CMK (cell line): ENCODE results near the gene CEP85.

Experiments
- DNase-seq: peaks from one replicate; pipeline ENCODE4 v3.0.0-alpha.2; 2010; ENCODE audit warnings: low read depth

Gene CEP85

DNA sequence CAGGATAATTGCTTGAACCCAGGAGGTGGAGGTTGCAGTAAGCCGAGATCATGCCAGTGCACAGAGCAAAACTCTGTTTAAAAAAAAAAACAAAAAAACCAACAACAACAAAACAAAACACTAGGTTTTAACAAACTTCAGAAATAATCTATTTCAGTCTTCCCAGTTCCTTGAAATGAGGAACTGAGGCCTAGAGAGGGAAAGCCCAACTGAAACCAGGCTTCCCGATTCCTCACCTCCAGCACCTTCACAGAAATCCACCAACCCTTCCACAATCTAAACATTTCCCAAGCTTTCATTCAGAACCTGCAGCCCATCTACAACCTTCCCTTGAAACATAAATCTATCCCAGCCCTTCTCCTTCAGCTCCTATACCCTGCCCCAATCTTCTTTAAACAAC is 83.1 kb downstream of the CEP85 start:
- no peak for DNase-seq

DNA sequence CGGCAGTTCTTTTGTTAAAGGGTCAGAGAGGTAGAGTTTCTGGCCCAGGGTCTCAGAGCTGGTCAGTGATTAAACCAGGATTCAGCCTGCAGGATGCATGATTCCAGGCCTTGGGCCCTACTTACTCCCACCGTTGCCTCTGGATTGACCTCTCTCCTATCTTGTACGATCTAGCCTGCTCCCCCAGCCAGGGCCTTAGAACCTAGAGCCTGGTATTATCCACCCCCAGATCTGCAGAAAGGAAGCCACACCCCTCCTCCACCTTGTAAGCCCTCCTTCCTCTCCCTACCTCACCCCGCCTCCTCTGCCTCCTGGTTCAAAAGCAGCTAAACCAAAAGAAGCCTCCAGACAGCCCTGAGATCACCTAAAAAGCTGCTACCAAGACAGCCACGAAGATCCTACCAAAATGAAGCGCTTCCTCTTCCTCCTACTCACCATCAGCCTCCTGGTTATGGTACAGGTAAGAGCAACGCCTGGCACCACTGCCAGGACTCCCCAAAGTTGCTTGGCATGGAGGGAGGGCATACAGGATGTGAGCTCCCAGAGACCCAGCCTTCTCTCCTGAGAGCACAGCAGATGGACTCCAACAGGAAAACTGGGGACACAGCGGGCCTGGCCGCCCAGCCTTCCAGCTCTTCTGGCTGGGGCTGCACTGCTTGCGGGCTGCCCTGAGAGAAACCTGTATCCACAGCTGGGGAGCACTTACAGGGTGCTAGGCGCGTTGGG is 83.8 kb downstream of the CEP85 start, which contains the start of gene CD52:
CD52 (plus strand) TSS at position 347 of the 726 bp plus-strand sequence; CDS start at position 407, 60 bp downstream.
- peak; percentile 95 for DNase-seq

DNA sequence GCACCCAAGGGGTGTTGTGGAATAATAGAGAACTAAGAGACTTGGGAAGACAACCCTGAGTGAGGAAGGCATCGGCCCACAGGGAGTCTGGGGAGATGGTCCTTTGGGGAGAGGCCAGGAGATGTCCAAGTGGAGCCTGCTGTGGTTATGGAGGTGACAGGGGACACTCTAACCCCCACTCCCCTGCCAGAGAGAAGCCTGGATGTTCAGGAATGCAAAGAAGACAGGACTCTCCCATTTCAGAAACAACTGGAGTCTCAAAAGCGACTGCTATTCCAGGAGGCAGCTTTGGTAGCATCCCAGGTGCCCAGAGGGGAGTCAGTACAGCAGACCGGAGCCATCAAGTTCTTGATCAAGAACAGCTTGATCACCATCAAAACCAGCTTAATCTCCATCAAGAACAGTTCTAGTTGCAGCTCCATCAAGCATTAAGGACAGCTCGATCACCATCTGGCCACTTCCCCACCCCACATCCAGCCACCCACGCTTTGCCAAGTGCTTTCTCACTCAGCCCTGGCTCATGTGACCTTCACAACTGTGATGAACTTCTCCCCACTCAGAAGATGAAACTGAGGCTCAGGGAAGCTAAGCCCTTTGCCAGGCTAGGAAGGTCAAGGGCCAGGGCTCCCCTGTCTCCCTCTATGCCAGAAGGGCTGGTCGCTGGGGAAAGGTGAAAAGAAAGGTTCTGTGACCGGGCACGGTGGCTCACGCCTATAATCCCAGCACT is 84.5 kb downstream of the CEP85 start:
- no peak for DNase-seq

DNA sequence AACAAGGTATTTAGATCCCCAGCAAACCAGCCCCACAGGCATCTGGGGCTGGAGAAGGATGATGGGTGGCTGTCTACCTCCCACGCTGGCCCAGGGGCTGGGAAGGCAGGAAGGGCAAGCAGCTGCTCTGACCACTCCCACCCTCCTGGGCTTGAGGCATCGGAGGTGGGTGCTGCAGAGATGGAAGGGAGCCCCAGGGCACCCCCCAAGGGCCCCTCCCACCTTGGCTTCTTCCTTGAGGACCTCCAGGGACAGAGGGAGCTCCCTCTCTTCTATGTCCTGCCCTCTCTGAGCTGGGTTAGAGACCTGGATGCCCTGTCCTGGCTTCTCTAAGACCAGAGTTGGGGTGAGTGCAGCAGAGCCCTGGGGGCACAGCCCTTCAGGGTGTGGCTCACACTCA is 86.9 kb downstream of the CEP85 start:
- no peak for DNase-seq

DNA sequence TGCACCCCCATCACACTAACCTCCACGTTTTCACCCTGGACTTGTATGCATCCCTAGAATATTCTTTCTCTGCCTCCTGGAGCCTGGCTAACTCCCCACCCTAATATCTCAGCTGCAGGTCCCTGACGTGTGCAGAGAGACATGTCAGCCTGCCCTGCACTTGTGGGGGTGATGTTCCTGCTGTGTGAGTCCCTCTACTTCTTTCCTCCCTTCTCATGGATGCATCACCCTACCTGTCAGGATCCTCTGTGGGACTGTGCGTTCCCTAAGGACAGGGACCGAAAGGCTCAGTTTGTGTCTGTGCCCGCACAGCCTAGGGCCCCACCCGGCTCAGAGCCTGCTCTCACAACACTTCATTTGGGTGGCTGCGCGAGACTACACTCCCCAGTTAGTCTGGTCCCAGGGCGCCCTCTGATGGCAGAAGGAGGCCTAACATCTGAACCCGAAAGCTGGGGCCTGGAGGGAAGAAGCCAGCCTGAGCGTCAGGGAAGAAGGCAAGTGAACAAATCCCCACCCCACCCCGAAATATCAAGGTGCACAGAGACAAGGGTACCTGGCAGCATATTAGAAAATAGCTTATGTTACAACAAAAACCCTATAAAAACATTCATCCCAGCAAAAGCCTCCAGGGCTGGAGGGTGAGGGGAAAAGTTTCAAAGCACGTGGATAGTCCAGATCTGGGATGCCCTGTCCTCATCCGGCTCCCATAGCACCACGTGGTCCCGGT is 87.5 kb downstream of the CEP85 start:
- peak; percentile 85 for DNase-seq

DNA sequence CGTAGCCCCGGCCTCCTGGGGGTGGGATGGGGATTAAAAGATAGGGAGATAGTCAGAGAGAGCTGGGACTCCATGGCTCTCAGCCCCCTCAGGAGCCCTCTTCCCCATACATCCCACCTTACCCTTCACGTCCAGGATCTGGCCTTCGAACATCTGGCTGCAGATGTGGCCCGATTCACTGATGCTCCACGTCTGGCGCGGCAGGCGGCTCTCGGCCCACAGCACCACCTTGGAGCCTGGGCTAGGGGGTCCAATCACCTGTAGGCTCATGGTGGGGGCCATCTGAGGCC is 88.0 kb downstream of the CEP85 start:
- no peak for DNase-seq

DNA sequence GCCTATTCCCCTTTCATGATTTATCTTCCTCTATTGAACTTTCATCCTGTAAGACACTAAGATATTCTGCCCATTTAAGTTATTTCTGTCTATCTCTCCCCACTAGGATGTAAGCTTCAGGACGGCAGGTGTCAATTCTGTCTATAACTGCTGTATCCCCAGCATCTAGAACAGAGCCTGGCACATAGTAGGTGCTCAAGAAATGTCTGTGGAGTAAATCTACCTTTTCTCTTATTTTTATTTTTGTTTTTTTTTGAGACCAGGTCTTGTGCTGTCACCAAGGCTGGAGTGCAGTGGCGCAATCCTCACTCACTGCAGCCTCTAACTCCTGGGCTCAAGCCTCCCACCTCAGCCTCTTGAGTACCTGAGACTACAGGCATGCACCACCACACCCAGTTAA is 89.4 kb downstream of the CEP85 start:
- DNase-seq, result no peak

DNA sequence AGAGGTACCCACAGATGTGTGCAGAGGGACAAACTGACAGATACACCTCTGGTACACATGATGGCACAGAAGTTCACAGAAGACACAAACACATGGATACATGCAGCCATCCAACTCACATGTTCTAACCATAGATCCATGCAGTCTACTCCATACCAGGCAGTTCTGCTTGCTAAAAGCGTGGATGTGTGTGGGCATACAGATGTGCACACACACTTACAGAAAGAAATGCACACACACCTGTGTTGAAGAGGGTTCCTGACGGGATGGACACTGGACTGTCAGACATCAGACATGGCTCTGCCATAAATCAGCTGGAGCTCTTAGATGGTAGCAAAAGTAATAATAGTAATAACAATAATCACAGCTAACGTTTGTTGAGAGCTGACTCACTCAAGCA is 90.5 kb downstream of the CEP85 start:
- DNase-seq, result no peak

DNA sequence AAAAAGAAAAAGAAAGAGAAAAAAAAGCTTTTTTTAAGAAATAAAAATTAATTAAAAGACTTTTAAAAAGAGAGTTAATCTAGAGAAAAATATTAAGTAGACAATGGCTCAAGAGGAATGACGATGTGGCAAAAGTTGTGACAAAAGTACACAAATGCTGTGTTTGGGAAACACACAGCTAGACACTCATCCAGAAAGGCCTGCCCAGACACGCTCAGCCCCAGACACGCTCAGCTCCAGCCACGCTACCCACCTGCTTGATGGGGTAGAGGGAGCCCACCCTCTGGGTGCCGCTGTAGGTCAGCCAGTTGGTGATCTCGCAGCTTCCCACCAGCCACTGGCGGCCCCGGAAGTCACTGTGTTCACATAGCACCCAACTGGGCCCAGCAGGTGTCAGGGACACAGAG is 94.0 kb downstream of the CEP85 start:
- no peak for DNase-seq
